ENCODE measurements around the gene GPR62.

Gene GPR62

GRCh38 chr3:51946796-51947195 lies 8.4 kb upstream of the GPR62 start:
- no peak for DNase-seq (ENCODE audit: low read depth, low spot score)
- POLR2A ChIA-PET = no interaction called here
- no peak for TF ChIP-seq CTCF (IDR thresholded peaks at IDR 0.05; ENCODE audit: insufficient read depth, low read length, missing control alignments)
- CTCF ChIA-PET = interaction anchor here (0.6 to 4.2 kb wide), 3 partner anchors 19 to 57 kb away, joined by 3 to 23 read pairs (median 4); partner anchors contain the start of genes ABHD14A and ABHD14B
- no peak overlapping the region for H3K4me3 ChIP-seq (ENCODE audit: low read depth, low read length)

DNA sequence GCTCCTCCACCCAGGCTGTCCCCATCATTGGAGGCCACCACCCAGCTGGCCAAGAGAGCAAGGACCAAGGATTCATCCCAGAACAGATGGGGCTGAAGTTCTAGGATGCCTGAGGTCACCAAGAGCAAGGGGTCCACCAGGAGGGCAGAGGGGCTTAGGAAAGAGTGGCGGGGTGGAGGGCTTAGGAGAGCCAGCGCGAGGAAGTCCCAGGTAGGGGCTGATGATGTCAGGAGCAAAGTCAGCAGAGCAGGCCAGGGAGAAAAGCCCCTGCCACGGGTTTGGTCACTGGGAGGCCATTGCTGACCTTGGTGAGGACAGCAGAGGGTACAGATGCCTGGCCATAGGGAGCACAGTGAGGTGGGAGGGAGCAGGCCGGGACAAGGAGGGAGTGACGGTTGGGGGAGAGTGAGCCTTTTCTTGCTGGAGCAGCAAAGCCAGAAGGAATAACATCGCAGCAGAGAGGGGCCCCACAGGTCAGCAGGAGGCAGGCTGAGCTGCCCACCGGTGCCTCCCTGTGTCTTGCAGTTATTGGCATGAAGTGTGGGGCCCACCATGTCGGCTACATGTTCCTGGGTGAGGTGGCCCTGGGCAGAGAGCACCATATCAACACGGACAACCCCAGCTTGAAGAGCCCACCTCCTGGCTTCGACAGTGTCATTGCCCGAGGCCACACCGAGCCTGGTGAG lies 7.8 kb upstream of the GPR62 start:
- POLR2A ChIA-PET = no interaction called here
- no peak for DNase-seq (ENCODE audit: low read depth, low spot score)
- CTCF ChIA-PET = interaction anchor here (4.2 kb wide), 1 partner anchor 27 kb away, joined by 23 read pairs; the partner anchor contains the start of genes ABHD14A and ABHD14B
- no peak for TF ChIP-seq CTCF (IDR thresholded peaks at IDR 0.05; ENCODE audit: insufficient read depth, low read length, missing control alignments)
- H3K4me3 ChIP-seq (ENCODE audit: low read depth, low read length) = no peak overlapping the region

DNA sequence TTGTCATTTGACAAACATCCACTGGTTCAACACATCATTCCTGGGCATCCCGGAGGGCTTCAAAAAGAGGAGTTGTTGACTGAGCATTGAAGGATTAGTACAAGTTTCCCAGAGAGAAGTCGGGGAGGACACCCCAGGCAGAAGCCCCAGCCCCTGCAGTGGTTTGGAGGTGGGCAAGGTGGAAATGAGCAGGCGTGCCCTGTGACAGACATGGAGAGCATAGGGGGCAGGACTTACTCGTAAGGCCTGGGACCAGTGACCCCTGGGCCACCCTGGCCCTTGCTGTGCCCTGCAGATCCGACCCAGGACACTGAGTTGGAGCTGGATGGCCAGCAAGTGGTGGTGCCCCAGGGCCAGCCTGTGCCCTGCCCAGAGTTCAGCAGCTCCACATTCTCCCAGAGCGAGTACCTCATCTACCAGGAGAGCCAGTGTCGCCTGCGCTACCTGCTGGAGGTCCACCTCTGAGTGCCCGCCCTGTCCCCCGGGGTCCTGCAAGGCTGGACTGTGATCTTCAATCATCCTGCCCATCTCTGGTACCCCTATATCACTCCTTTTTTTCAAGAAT lies 7.1 kb upstream of the GPR62 start:
- CTCF ChIA-PET = interaction anchor here (0.6 to 4.2 kb wide), 3 partner anchors 18 to 53 kb away, joined by 3 to 23 read pairs (median 3); partner anchors contain the start of genes ABHD14A, ABHD14B and PCBP4
- TF ChIP-seq CTCF (IDR thresholded peaks at IDR 0.05; ENCODE audit: insufficient read depth, low read length, missing control alignments) = no peak
- POLR2A ChIA-PET = no interaction called here
- DNase-seq (ENCODE audit: low read depth, low spot score) = no peak
- H3K4me3 ChIP-seq (ENCODE audit: low read depth, low read length) = no peak overlapping the region

GRCh38 chr3:51949121-51949520 lies 6.1 kb upstream of the GPR62 start:
- POLR2A ChIA-PET = no interaction called here
- DNase-seq (ENCODE audit: low read depth, low spot score) = no peak
- no peak overlapping the region for H3K4me3 ChIP-seq (ENCODE audit: low read depth, low read length)
- no peak for TF ChIP-seq CTCF (IDR thresholded peaks at IDR 0.05; ENCODE audit: insufficient read depth, low read length, missing control alignments)
- CTCF ChIA-PET = interaction anchor here (1.5 to 4.2 kb wide), 3 partner anchors 14 to 25 kb away, joined by 3 to 23 read pairs (median 5); partner anchors contain the start of genes ABHD14A, ABHD14B and PCBP4

GRCh38 chr3:51950899-51951298 lies 4.3 kb upstream of the GPR62 start:
- H3K4me3 ChIP-seq (ENCODE audit: low read depth, low read length) = no peak overlapping the region
- DNase-seq (ENCODE audit: low read depth, low spot score) = no peak
- ChIA-PET CTCF (interaction anchor here (4.2 to 6.7 kb wide), 3 partner anchors 9 to 23 kb away, joined by 23 to 52 read pairs (median 33); partner anchors contain the start of genes ABHD14A, ABHD14B, PARP3 and RRP9), POLR2A (no interaction called here)
- TF ChIP-seq CTCF (IDR thresholded peaks at IDR 0.05; ENCODE audit: insufficient read depth, low read length, missing control alignments) = no peak

DNA sequence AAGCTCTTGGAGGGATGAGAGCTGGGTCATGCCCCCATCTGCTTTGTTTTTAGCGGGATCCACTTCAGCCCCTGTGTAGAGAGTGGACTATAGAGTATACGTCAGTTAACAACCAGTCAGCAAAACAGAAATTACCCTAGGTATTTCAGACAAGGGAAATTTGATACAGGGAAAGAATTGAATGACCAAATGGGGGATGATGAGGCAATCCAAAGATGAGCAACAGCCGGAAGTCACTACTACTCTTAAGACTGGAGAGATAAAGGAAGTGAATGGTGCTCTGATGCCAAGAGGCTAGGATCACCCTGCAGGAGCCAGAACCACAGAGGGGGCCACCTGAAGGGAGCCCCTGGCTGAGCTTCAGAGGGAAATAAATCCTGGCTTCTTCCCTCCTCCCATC lies 1.7 kb upstream of the GPR62 start:
- no peak overlapping the region for H3K4me3 ChIP-seq (ENCODE audit: low read depth, low read length)
- POLR2A ChIA-PET = interaction anchor here (0.6 to 2.0 kb wide), 2 partner anchors 12 to 454 kb away, joined by 3 to 4 read pairs; partner anchors contain the start of genes DCAF1, PARP3 and RRP9
- no peak for TF ChIP-seq CTCF (IDR thresholded peaks at IDR 0.05; ENCODE audit: insufficient read depth, low read length, missing control alignments)
- peak; percentile 40 for DNase-seq (ENCODE audit: low read depth, low spot score)
- CTCF ChIA-PET = interaction anchor here (1.6 to 6.7 kb wide), 4 partner anchors 8 to 21 kb away, joined by 3 to 52 read pairs (median 22); partner anchors contain the start of genes ABHD14A, ABHD14B, PARP3 and RRP9
